HL-60/S4 treated with phorbol 12-myristate 13-acetate at 8.2 ng/mL for 4 days and 3 days (cell line): ENCODE measurements around the gene DPF3.

ENCODE experiments used
- in situ Hi-C: fragments of 300-500 bp; cut with MboI; formaldehyde crosslinking; loops from 2 replicates; pipeline ENCODE4 v1.15.0; 2022; ENCODE audit warnings: low sequenced_read_pairs

DPF3 gene

GRCh38 chr14:72621387-72622065 lies 272.4 kb downstream of the DPF3 start:
- in situ Hi-C loops = no loop called here

GRCh38 chr14:72619881-72620280 lies 274.0 kb downstream of the DPF3 start:
- in situ Hi-C loops = no loop called here

- in situ Hi-C loops = no loop called here
Measured at GRCh38 chr14:72619111-72619571, 274.8 kb downstream of the DPF3 start.

- in situ Hi-C loops = no loop called here
Measured at GRCh38 chr14:72618424-72618823, 275.5 kb downstream of the DPF3 start.

- in situ Hi-C loops = no loop called here
Measured at GRCh38 chr14:72617391-72618031, 276.4 kb downstream of the DPF3 start.

GRCh38 chr14:72616811-72617210 lies 277.1 kb downstream of the DPF3 start:
- in situ Hi-C loops = no loop called here

GRCh38 chr14:72616294-72616693 lies 277.6 kb downstream of the DPF3 start:
- in situ Hi-C loops = no loop called here

- in situ Hi-C loops = no loop called here
Measured at GRCh38 chr14:72615451-72616121, 278.3 kb downstream of the DPF3 start.

- in situ Hi-C loops = no loop called here
Measured at GRCh38 chr14:72614891-72615415, 278.9 kb downstream of the DPF3 start.

GRCh38 chr14:72614365-72614764 lies 279.5 kb downstream of the DPF3 start:
- in situ Hi-C loops = no loop called here

GRCh38 chr14:72613975-72614319 lies 280.0 kb downstream of the DPF3 start:
- in situ Hi-C loops = no loop called here

- in situ Hi-C loops = no loop called here
Measured at GRCh38 chr14:72613231-72613974, 280.5 kb downstream of the DPF3 start.

GRCh38 chr14:72612041-72612440 lies 281.9 kb downstream of the DPF3 start:
- in situ Hi-C loops = no loop called here

- in situ Hi-C loops = no loop called here
Measured at GRCh38 chr14:72611506-72611905, 282.4 kb downstream of the DPF3 start.

- in situ Hi-C loops = no loop called here
Measured at GRCh38 chr14:72610831-72611200, 283.1 kb downstream of the DPF3 start.

- in situ Hi-C loops = no loop called here
Measured at GRCh38 chr14:72610096-72610830, 283.6 kb downstream of the DPF3 start.

GRCh38 chr14:72609205-72609916 lies 284.5 kb downstream of the DPF3 start:
- in situ Hi-C loops = no loop called here

- in situ Hi-C loops = no loop called here
Measured at GRCh38 chr14:72608391-72609204, 285.3 kb downstream of the DPF3 start.
